Stromal cell of bone marrow (primary cell): Measurements from ENCODE around the gene GOLGA6D.
"Not testable (repeated sequence)": the region's sequence is repeated elsewhere in the genome, so short reads cannot be mapped to it uniquely, and the experiment has no call there.

Experiments used
- DNase-seq: peaks from one replicate; pipeline ENCODE4 v3.0.0-alpha.2; 2012; ENCODE audit warnings: low read depth

GOLGA6D gene

GRCh38 chr15:75282572-75282971 is at the start of gene GOLGA6D:
Gene GOLGA6D, plus strand, starts transcription at chr15:75282835. Its CDS starts 41 bp downstream, at chr15:75282876.
- DNase-seq: not testable (repeated sequence)

GRCh38 chr15:75233504-75234190 is 49.0 kb upstream of the GOLGA6D start:
- DNase-seq: no peak

- no peak for DNase-seq
These were observed 48.3 kb upstream of the GOLGA6D start for GRCh38 chr15:75234191-75234810.

GRCh38 chr15:75235051-75235673 is 47.5 kb upstream of the GOLGA6D start:
- DNase-seq: no peak

- no peak for DNase-seq
These were observed 46.6 kb upstream of the GOLGA6D start for GRCh38 chr15:75235760-75236729.

- no peak for DNase-seq
These were observed 45.2 kb upstream of the GOLGA6D start for GRCh38 chr15:75237316-75237982.

GRCh38 chr15:75238150-75238549 is 44.5 kb upstream of the GOLGA6D start:
- DNase-seq: no peak

GRCh38 chr15:75245741-75246140 is 36.9 kb upstream of the GOLGA6D start:
- not testable (repeated sequence) for DNase-seq

- DNase-seq: not testable (repeated sequence)
These were observed 33.6 kb upstream of the GOLGA6D start for GRCh38 chr15:75248991-75249390.

GRCh38 chr15:75249726-75250125 is 32.9 kb upstream of the GOLGA6D start:
- DNase-seq: no peak

- not testable (repeated sequence) for DNase-seq
These were observed 31.3 kb upstream of the GOLGA6D start for GRCh38 chr15:75251343-75251742.

GRCh38 chr15:75252285-75252684 is 30.4 kb upstream of the GOLGA6D start:
- DNase-seq: not testable (repeated sequence)

GRCh38 chr15:75258034-75258433 is 24.6 kb upstream of the GOLGA6D start, which contains the start of gene GOLGA6C:
Gene GOLGA6C, plus strand, starts transcription at chr15:75258334. Its CDS starts 265 bp downstream, at chr15:75258599.
- DNase-seq: not testable (repeated sequence)

GRCh38 chr15:75258620-75259343 is 23.9 kb upstream of the GOLGA6D start:
- not testable (repeated sequence) for DNase-seq

GRCh38 chr15:75259873-75260272 is 22.8 kb upstream of the GOLGA6D start:
- DNase-seq: not testable (repeated sequence)

- DNase-seq: not testable (repeated sequence)
These were observed 8.8 kb upstream of the GOLGA6D start for GRCh38 chr15:75273751-75274359.

- not testable (repeated sequence) for DNase-seq
These were observed 8.0 kb upstream of the GOLGA6D start for GRCh38 chr15:75274509-75275107.

GRCh38 chr15:75275617-75276016 is 7.0 kb upstream of the GOLGA6D start:
- DNase-seq: not testable (repeated sequence)

- DNase-seq: not testable (repeated sequence)
These were observed 4.1 kb upstream of the GOLGA6D start for GRCh38 chr15:75278497-75278896.

- DNase-seq: not testable (repeated sequence)
These were observed 1.5 kb downstream of the GOLGA6D start for GRCh38 chr15:75284152-75284551.
